Tibial nerve (tissue), 4 donors: Measurements from ENCODE around the gene OBP2B. TPM values are rescaled to one million over a fixed set of nuclear protein-coding genes. Genes with fewer than 3 reads are reported as not detected.

ENCODE experiments used
- DNase-seq, 2 donors: peaks; one replicate each; pipeline ENCODE4 v3.0.0-alpha.2; 2019; ENCODE audit warnings: low spot score in 2 of 2
- H3K27ac ChIP-seq, 4 donors: fragments of 200-600 bp; sonication (generic) in 3 of 4; one replicate each; pipeline ENCODE4 v1.5.1; 2017 to 2019; ENCODE audit warnings: mild to moderate bottlenecking in 1 of 4
- H3K27me3 ChIP-seq, 2 donors: fragments of 200-600 bp; sonication (generic) in 1 of 2; one replicate each; pipeline versions ENCODE4 v1.5.1 to v1.6.0; 2017 to 2019
- H3K36me3 ChIP-seq, 3 donors: fragments of 200-600 bp; sonication (generic); one replicate each; pipeline ENCODE4 v1.5.1; 2018 to 2019
- H3K4me1 ChIP-seq, 4 donors: fragments of 200-600 bp; sonication (generic) in 3 of 4; one replicate each; pipeline ENCODE4 v1.5.1; 2017 to 2019
- H3K4me3 ChIP-seq, 4 donors: fragments of 200-600 bp; sonication (generic) in 3 of 4; one replicate each; pipeline ENCODE4 v1.5.1; 2017 to 2019; ENCODE audit warnings: mild to moderate bottlenecking in 1 of 4, moderate library complexity in 1 of 4
- H3K9me3 ChIP-seq, 4 donors: fragments of 200-600 bp; sonication (generic) in 3 of 4; one replicate each; pipeline ENCODE4 v1.5.1; 2017 to 2019
- CTCF ChIP-seq, 5 experiments: fragments of 200-600 bp in 3 of 5; fragments of 450-650 bp in 2 of 5; sonication (generic) in 3 of 5; IDR thresholded peaks; one replicate each; pipeline ENCODE4 v1.5.1; 2016 to 2019; ENCODE audit warnings: antibody characterized with exemption in 5 of 5, mild to moderate bottlenecking in 3 of 5, moderate library complexity in 2 of 5
- EP300 ChIP-seq, 2 donors: sonication (generic); formaldehyde crosslinking; IDR thresholded peaks; one replicate each; pipeline ENCODE4 v1.6.1; 2017; ENCODE audit warnings: antibody characterized with exemption in 2 of 2, mild to moderate bottlenecking in 1 of 2
- POLR2A ChIP-seq, 2 donors: fragments of 450-650 bp; IDR thresholded peaks; one replicate each; pipeline ENCODE4 v1.6.1; 2017; ENCODE audit warnings: antibody characterized with exemption in 2 of 2, mild to moderate bottlenecking in 2 of 2, moderate library complexity in 2 of 2
- WGBS, 2 donors: methylation state at CpG; one replicate each; pipeline ENCODE4 v1.1.5; 2018; 5-methylcytosine and 5-hydroxymethylcytosine counted together
- total RNA-seq, 4 donors: library from RNA; depleted of rRNA; stranded (reverse); fragments of >200 nt; gene quantifications; one replicate each; pipeline ENCODE4 v1.1.0, GENCODE V29; 2016

Gene OBP2B
- total RNA-seq, 4 donors from 2014 or later, result not detected

- TF ChIP-seq CTCF (IDR thresholded peaks at IDR 0.05), result no peak
- TF ChIP-seq EP300 (IDR thresholded peaks at IDR 0.05), result no peak
- no peak for TF ChIP-seq POLR2A (IDR thresholded peaks at IDR 0.05)
- H3K4me1 ChIP-seq, result peaks cover 0 to 3% (median 0%) of the 10 kb centered on the region in 4 donors
- no peak overlapping the region for H3K4me3 ChIP-seq
- no peaks in the 10 kb centered on the region for H3K27me3 ChIP-seq
- H3K27ac ChIP-seq, result no peak overlapping the region
- DNase-seq, result no peak
- H3K9me3 ChIP-seq, result no peaks in the 10 kb centered on the region
- WGBS, 2 donors, result 67 to 78% methylated on average over 2 to 4 of the region's 6 CpGs
- H3K36me3 ChIP-seq, result no peaks in the 10 kb centered on the region
Measured at GRCh38 chr9:133247632-133248031, 38.6 kb upstream of the OBP2B start.

GRCh38 chr9:133246991-133247390 lies 37.9 kb upstream of the OBP2B start:
- Histone ChIP-seq H3K36me3 (no peaks in the 10 kb centered on the region), H3K9me3 (no peaks in the 10 kb centered on the region), H3K4me1 (peaks cover 0 to 1% (median 0%) of the 10 kb centered on the region in 4 donors), H3K4me3 (no peak overlapping the region), H3K27me3 (no peaks in the 10 kb centered on the region), H3K27ac (no peak overlapping the region)
- no peak for TF ChIP-seq EP300 (IDR thresholded peaks at IDR 0.05)
- no peak for TF ChIP-seq CTCF (IDR thresholded peaks at IDR 0.05)
- no peak for TF ChIP-seq POLR2A (IDR thresholded peaks at IDR 0.05)
- 84 to 88% methylated on average over 6 of the region's 6 CpGs for WGBS, 2 donors
- DNase-seq, result no peak

GRCh38 chr9:133246562-133246961 lies 37.5 kb upstream of the OBP2B start:
- Histone ChIP-seq H3K36me3 (no peaks in the 10 kb centered on the region), H3K4me3 (no peak overlapping the region), H3K27me3 (no peaks in the 10 kb centered on the region), H3K9me3 (no peaks in the 10 kb centered on the region), H3K4me1 (no peaks in the 10 kb centered on the region), H3K27ac (no peak overlapping the region)
- DNase-seq, result no peak
- 86 to 90% methylated on average over 16 of the region's 16 CpGs for WGBS, 2 donors
- TF ChIP-seq POLR2A (IDR thresholded peaks at IDR 0.05) (no peak), EP300 (IDR thresholded peaks at IDR 0.05) (no peak), CTCF (IDR thresholded peaks at IDR 0.05) (no peak)

- Histone ChIP-seq H3K27ac (no peak overlapping the region), H3K27me3 (peaks cover 0 to 12% of the 10 kb centered on the region in 2 donors), H3K36me3 (no peaks in the 10 kb centered on the region), H3K4me1 (peaks cover 0 to 14% (median 7%) of the 10 kb centered on the region in 4 donors), H3K4me3 (no peak overlapping the region), H3K9me3 (no peaks in the 10 kb centered on the region)
- WGBS, 2 donors, result 62 to 75% methylated on average over 8 of the region's 8 CpGs
- DNase-seq, result no peak
- TF ChIP-seq POLR2A (IDR thresholded peaks at IDR 0.05) (no peak), CTCF (IDR thresholded peaks at IDR 0.05) (no peak), EP300 (IDR thresholded peaks at IDR 0.05) (no peak)
Measured at GRCh38 chr9:133242991-133243390, 33.9 kb upstream of the OBP2B start.

- no peak for TF ChIP-seq CTCF (IDR thresholded peaks at IDR 0.05)
- TF ChIP-seq POLR2A (IDR thresholded peaks at IDR 0.05), result no peak
- no peak for TF ChIP-seq EP300 (IDR thresholded peaks at IDR 0.05)
- no peak for DNase-seq
- Histone ChIP-seq H3K36me3 (no peaks in the 10 kb centered on the region), H3K4me3 (no peak overlapping the region), H3K27ac (no peak overlapping the region), H3K4me1 (peaks cover 0 to 19% (median 9%) of the 10 kb centered on the region in 4 donors), H3K27me3 (peaks cover 0 to 16% of the 10 kb centered on the region in 2 donors), H3K9me3 (no peaks in the 10 kb centered on the region)
- 77 to 86% methylated on average over 14 of the region's 14 CpGs for WGBS, 2 donors
Measured at GRCh38 chr9:133242241-133242640, 33.2 kb upstream of the OBP2B start.
